NCI-H748 (cell line): ENCODE data around the gene S100A14.

Experiments
- DNase-seq: peaks from one replicate; lab custom pipeline; 2025; ENCODE audit not compliant: unreplicated experiment; lab: John Stamatoyannopoulos, UW

The S100A14 gene

DNA sequence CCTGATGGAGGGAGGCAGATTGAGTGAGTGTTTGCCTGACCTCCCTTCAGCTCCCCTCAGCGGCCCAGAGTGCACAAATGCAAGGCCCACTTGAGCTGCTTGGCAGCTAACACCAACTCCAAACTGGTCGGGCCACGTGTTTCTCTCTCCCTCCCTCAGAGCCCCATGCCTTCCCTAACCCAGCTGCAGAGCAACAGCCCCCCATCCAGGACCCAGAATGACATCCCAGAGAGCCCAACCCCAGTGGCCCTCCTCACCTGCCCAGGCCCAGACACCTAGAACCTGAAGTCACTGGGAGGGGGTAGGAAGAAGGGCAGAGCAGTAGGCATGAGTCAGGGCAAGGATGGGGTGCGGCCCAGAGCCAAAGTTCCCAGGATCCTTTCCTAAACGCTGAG lies 789 bp upstream of the S100A14 start:
- DNase-seq = no peak

DNA sequence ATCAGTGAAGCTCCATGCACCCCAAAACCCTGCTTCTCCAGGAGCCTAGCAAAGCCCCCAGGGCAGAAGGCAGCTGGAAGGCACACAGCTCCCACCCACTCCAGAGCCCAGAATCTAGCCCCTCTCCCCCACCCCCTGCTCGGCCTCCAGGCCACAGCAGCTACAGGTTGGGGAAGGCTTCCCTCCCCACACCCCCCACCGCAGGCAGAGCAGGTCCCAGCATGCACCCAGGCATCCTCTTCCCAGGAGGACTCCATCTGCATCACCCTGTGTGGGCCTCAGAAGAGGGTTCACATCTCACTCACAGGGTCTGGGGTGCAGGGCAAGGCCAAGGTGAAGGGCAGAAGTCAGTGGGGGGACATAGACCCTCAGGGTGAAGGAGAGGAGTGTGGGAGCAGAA lies 719 bp downstream of the S100A14 start:
- no peak for DNase-seq

DNA sequence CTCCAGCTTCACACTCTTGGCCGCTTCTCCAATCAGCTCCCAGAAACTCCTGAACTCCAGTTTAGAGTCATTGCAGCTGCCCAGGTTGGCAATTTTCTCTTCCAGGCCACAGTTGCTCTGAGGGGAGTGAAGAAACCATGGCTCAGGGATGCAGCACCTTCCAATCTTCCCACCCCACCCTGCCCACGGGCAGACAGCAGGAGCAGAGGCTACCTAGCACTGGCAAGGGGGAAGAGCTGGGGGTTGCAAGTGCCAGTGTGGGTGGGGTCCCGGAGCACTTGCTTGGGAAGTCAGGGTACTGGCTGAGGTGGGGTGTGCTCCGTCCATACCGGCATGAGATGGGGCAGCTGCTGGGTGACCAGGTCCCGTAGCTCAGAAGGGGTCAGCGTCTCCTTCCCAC lies 1.2 kb downstream of the S100A14 start:
- DNase-seq = no peak

DNA sequence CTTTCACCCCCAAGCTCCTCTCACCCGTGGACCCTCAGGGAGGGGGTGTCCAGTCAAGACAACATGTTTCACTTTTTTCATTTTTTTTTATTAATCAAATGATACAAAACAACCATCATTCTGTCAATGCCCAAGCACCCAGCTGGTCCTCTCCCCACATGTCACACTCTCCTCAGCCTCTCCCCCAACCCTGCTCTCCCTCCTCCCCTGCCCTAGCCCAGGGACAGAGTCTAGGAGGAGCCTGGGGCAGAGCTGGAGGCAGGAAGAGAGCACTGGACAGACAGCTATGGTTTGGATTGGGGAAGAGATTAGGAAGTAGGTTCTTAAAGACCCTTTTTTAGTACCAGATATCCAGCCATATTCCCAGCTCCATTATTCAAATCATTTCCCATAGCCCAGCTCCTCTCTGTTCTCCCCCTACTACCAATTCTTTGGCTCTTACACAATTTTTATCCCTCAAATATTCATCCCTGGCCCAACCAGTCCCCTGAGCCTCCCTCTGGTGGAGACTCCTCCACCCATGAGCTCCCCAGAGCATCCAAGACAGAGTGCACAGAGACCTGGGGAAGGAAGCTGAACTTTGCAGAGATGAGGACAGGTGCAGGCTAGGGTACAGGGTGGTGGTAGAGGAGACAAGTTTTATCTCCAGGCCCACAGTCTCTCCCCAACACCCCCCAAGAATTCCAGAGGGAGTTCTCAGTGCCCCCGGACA lies 1.8 kb downstream of the S100A14 start:
- DNase-seq = no peak

DNA sequence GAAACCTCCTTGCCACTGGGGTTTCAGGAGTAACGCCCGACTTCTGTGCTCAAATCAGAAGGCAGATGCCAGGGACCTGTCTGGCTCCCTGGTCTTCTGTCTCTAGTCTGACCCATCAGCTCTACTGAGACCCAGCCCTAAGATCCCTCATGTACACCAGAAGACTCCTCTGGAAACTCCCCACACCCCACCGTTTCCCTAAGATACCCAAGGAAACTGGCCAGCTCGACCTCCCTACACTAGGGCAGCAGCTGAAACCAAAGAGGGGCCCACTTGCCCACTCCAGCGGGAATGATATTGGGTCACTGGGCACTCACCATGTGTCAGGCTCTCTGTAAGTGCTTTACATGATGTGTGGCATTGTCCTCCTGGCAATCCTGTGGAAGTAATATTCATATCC lies 2.7 kb downstream of the S100A14 start:
- DNase-seq = no peak

DNA sequence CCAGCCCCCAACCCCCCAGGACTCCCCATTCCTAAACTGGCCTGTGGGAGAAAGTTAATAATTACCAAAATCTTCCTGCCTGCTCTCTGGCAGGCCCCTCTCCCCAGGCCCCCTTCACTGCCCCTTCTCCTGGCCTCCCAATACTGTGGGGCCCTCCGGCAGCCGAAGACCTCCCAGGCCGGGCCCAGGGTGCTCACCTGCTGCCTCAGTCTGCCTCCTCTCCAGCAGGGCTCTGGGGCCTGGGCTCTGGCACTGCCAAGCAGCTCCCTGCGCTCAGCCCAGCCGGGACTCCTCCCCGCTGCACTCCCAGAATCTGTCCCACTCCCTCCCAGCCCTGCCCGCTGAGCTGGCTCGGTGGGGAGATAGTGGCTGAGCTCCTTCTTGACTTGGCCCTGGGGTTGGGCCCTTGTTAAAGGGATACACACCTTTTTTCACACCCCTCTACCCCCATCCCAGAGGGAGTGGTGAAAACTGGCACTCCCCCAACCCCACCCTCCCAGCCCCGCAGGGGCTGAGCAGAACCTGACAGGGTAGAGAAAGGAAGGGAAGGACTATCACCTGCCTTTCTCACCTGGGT lies 3.3 kb downstream of the S100A14 start, which contains the start of gene S100A16:
S100A16 (minus strand) TSS at position 383 of the 577 bp plus-strand sequence. CDS start 4,986 bp downstream, outside the sequence.
- DNase-seq = no peak

DNA sequence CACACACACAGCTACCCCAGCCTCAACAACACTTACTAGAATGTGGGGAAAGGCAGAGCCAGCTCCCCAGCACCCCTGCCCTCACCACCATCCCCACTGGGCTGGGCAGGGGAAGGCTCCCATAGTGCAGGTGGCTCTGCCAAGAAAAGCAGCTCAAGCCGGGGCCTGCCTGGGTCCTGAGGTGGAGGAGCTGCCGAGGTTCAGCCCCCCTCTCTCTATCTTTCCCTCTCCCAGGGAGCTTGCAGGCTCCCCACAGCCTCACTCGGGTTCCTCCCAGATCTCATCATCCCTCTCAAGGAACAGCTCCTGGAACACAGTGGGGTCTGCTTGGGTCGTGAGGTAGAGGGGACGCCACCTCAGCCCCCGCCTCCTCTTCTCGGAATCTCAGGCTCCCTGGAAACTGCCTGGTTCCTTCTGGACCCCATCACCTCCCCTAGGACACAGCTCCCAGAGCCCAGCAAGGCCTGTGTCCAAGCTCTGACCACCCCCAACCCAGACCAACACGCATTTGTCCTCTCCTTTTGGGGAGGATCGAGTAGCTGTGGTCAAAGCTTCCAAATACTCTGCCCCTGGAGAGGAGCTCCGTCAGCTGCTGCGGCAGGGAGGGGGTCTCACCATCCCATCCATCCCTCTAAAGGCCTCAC lies 3.9 kb downstream of the S100A14 start:
- DNase-seq = no peak

DNA sequence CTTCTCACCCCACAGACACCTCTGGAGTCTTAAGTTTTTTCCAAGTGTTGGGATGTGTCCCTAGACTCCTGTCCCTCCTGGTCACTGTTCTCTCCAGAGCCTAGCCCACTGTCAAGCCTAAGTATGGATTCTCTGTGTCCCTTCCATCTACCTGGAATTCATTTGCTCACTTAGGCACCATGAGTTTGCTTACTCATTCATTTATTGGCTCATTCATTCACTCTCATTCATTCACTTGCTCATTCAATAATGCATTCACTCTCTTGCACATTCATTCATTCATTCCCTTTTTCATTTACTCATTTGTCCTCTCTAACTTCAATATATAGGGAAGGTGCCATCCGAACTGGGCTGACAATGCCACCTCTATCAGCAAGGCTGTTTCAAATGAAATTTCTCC lies 4.8 kb downstream of the S100A14 start:
- no peak for DNase-seq

DNA sequence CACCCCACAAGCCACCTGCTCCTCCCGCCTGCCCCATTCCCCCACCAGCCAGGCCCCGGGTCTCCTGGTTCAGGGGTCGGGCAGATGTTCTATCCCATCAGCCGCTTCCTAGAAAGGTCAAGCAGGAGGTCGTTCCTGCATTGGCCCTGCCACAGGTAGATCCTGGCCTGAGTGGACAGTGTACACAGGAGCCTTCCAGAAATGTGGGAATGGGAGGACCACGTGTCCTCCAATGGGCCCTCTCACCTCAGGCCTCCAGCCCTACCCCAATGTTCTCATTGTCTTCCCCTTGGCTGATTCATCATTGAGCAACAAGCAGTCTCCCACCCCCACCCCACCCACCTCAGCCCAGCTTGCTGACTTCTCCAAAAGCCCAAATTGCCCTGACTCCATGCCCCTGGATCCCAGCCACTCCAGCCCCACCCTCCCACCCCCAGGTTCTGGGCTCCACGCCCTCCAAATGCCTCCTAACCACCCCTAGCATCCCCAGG lies 5.3 kb downstream of the S100A14 start:
- DNase-seq = no peak

DNA sequence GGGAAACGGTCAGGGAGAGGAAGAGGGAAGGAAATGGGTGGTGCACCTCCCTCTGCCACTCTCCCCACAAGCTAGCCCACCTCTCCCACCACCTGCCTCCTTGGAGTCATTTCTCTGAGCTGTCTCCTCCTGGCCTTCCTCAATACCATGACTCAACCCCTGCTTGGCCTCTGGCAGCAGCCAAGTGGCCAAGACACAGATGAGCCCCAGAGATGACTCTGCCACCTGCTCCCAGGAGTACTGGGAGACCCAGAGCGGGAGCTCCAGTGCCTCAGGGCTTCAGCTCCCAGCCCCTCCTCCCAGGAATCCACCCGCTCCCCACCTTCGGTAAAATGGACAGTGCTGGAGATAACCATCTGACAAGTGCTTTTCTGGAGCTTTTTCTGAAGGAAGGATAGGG lies 5.8 kb downstream of the S100A14 start:
- DNase-seq = no peak

DNA sequence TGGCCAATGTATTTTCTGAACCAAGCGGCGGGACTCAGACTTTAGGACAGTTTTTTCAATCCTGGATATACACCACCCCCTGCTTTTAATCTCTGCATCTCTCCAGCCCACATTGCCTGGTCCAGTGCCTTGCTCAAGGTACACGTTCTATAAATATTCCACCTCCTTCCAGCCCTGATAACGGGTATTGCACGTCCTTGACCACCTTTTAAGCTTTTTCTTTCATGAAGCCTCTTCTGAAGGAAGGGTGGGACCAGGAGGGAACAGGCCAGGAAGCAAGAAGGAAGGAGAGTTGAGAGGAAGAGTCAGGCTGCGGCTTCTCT lies 6.6 kb downstream of the S100A14 start:
- DNase-seq = no peak

DNA sequence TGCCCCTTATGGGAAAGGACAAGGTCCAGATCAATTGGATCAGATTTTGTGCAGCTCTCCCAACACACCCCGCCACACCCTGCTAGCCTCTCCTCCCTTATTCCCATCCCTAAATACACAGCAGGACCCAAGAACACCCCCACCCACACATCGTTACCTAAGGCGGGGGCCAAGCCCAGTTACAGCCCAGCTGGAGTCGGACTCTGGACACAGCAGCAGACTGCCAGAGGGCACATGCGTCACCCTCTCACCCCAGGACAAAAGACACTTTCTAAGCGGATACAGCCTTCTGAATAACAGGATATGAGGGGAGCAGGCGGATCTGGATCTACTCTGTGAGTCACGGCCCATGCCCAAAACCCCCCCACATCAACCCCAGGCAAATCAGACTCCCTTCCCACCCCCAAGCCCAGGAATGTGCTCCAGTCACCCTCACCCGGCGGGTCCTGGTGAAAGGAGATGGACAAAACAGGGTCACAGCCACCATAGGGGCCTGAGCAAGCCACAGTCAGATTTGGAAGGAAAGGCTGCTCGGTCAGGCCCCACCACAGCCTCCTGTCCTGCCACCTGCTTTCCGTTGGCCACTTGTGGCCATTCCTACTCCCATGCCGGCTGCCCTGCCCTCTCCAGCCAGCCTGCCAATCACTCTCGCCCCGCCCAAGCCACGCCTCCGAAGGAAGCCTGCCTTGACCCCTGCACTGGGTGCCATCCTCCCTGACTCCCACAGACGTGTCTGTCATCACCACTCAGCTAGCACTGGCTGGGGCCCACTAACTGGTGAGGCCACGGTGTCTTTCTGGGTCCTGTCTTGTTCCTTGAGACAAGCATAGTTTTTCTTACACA lies 7.2 kb downstream of the S100A14 start:
- no peak for DNase-seq

DNA sequence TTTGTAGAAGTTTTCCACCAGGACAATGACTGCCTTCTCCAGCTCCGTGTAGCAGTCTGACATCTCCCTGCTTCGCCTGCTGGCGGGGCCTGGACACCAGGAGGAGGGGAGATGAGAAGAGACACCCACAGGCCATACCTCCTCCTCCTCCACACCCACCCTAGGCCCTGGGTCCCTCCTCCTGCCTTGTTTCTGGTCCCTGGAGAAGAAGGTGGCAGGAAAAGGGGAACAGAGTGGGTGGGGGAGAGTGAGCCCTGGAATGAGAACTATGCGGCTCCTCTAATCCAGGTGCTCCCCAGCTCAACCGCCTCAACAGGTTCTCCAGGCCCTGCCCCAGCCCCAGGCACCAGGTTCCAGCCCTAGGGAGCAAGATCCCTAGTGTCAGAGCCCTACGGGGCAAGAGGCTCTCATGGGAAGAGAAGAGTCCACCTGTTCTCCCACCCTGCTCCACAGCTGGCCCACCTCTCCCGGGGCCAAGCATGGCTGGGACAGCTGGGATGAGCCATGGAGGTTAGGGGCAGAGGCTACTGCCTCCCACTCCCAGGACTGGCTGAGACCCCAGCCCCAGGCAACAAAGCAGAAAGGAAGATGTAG lies 7.9 kb downstream of the S100A14 start:
- no peak for DNase-seq

DNA sequence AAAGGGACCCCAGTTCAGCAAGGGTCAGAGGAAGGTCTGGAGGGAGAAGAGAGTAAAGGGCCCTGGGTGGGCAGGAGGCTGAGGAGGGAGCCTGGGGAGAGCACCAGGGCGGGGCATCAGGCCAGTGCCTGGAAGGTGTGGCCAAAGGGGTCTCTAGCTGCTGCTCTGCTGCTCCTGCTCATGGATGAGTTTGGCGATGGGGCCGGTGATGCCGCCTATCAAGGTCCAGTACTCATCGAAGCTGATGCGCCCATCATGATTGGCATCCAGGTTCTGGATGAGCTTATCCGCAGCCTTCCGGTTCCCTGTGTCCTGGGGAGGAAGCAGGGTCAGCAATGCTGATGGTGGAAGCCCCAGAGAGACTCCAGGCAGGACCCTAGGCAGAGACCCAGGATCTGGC lies 8.7 kb downstream of the S100A14 start:
- no peak for DNase-seq

DNA sequence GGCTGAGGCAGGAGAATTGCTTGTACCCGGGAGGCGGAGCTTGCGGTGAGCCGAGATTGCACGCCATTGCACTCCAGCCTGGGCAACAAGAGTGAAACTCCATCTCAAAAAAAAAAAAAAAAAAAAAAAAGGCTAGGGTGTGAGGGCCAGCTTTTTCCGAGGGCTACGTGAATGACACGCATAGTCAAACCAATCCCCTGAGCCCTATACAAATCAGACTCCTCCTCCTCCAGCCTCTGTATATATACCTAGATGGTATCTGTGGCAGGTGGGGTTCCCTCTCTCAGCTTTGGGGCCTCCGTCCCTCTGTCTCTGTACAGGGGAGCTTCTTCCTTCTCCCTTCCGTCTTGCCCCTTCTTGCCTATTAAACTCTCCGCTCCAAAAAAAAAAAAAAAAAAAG lies 9.9 kb downstream of the S100A14 start:
- DNase-seq = no peak

DNA sequence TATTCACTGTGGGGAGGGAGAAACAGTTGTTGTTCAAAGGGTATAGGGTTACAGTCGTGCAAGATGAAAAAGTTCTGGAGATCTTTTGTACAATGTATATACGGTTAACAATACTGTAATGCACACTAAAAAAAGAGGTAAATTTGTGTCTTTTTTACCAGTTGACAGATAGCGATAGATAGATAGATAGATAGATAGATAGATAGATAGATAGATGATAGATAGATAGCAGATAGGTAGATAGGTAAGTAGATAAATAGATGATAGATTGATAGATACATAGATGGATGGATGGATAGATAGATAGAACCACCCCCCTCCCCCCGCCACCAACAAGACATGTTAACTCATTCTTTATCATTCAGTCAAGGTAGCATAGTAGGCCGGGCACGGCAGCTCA lies 13.4 kb downstream of the S100A14 start:
- DNase-seq = no peak

DNA sequence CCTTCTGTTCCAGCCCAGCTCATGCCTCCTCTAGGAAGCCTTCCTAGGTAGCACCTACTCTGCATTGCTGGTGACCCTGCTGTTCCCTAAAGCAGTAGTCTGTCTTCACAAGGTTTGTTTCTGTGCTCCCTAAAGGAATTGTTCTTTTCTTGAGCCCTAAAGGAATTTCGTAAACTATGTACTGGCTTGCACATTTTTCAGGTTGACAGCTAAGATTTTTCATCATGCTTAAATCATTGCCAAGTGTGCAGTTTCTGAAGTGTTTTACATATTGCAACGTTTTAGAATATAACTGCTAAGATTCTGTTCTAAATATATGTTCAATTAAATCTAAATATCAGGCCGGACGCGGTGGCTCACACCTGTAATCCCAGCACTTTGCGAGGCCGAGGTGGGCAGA lies 16.3 kb downstream of the S100A14 start:
- no peak for DNase-seq

DNA sequence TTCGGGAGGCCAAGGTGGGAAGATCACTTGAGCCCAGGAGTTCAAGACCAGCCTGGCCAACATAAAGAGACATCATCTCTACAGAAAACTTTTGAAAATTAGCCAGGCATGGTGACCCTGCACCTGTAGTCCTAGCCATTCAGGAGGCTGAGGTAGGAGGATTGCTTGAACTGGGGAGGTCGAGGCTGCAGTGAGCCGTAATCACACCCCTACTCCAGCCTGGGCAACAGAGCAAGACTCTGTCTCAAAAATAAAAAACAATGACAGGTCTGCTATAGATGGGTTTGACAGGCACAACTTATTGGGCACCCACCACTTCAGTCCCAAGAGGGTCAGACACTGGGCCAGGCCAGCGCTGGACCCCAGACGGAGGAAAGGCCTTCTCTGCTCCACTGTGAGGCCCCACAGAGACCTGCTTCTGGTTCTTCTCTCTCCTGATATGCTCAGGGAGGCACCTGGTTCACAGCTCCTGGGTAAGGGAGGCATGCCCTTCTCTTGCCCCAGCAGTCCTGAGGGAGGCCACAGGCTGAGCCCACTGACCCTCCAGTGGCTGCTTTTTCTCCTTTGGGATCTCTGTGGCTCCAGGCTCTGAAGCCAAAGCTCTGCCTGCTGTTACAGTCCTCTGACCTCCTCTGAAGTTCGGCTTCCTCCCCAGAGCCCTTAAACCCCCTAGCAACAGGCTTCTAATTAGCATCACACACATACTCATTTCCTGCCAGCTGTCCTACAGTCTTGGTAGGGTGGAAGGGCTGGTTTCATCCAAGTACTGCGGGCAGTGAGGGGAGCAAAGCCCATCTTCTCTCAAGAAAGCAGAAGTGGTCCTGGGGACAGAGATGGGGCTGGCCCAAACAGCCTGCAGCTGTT lies 17.6 kb downstream of the S100A14 start:
- DNase-seq = peak; percentile 49

DNA sequence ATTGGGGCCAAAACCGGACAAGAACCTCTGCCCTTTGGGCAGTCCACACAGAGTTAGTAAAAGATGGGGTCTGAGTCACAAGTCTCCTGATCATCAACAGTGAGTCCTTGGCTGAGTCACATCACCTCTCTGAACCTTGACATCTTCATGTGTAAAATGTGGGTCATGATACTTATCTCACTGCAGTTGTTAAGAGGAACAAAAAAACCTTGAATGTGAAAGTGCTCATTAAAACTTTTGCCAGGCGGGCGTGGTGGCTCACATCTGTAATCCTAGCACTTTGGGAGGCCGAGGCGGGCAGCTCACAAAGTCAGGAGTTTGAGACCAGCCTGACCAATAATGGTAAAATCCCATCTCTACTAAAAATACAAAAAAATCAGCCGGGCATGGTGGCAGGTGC lies 18.9 kb downstream of the S100A14 start:
- DNase-seq = no peak

DNA sequence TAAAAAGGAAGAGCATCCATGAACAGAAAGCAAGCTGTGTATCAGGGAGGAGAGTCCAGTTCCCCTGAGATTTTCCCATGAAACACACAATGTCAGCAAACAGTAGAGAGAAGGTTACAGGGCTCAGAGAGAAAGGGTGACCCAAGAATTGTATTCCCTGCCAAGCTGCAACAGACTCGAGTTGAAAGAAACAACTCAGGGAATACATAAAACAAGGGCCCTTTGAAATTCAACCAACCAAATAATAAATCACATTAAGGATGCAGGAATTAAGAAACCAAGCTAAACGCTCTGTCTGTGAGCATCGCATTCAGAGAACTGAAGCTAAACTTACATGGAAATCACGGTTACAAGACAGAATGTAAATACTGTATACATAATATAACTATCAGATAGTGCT lies 23.4 kb downstream of the S100A14 start:
- DNase-seq = no peak
